Measurements from ENCODE around the gene DNAJC16.

Gene DNAJC16

DNA sequence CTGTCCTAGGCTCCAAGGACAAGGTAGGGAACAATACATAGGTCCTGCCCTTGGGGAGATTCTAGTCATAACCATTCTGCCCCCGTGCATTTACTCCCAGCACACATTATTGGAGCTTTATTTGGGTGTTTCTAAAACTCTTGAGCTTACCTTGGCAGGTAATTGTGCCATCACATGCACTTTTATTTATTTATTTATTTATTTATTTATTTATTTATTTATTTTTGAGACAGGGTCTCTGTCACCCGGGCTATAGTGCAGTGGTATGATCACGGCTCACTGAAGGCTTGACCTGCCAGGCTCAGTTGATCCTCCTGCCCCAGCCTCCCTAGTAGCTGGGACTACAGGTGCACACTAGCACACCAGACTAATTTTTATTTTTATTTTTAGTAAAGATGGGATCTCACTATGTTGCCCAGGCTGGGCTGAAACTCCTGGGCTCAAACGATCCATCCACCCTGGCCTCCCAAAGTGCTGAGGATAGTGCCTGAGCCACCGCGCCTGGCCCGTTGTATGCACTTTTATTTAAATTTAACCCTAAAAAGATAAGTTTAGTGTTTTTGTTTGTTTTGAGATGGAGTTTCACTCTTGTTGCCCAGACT lies 49.0 kb downstream of the DNAJC16 start:
- Histone ChIP-seq H3K4me2 (ENCODE audit: low read depth, low read length) (no peak overlapping the region), H3K27me3 (replicated peaks; ENCODE audit: insufficient read depth, low read length) (no peaks in the 10 kb centered on the region), H3K9me2 (replicated peaks; ENCODE audit: insufficient read depth, low read length) (no peaks in the 10 kb centered on the region), H3K36me3 (replicated peaks; ENCODE audit: insufficient read depth, low read length) (no peaks in the 10 kb centered on the region), H3K79me2 (ENCODE audit: low read length) (no peaks in the 10 kb centered on the region), H3F3A (ENCODE audit: insufficient read depth, low read length) (peaks cover 48% of the 10 kb centered on the region), H3K27ac (ENCODE audit: low read length) (no peak overlapping the region), H3K4me1 (ENCODE audit: low read length) (peaks cover 32% of the 10 kb centered on the region), H3K9me3 (replicated peaks; ENCODE audit: insufficient read depth, low read length) (no peaks in the 10 kb centered on the region), H2AFZ (ENCODE audit: low read length) (no peak overlapping the region), H3K9ac (ENCODE audit: low read length) (no peak overlapping the region), H3K4me3 (ENCODE audit: low read length) (no peak overlapping the region), H4K20me1 (ENCODE audit: insufficient read depth, low read length) (no peaks in the 10 kb centered on the region)
- TF ChIP-seq EZH2 (optimal IDR thresholded peaks at IDR 0.05; ENCODE audit: low read depth, low read length), result no peak
- TF ChIP-seq EZH2phosphoT487 (IDR thresholded peaks at IDR 0.05; ENCODE audit: low read length), result no peak
- no peak for TF ChIP-seq CTCF (IDR thresholded peaks at IDR 0.05; ENCODE audit: low read length)
- DNase-seq, result no peak

DNA sequence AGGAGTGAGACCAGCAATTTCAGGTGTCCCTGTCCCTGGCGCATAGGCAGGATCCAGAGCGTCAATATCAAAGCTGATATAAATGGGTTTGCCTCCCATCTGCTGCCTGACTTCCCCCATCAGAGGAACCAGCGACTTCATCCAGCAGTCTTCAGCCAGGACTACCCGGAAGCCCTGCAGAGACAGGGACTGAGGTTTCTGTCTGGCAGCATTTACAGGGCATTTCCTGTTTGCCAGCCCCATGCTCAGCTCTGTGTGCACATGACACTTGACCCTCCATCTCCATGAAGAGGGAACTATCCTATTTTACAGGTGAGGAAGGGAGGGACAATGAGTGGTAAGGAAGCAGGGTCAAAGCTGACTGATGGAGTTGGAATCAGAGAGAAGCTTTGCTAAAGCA lies 51.0 kb downstream of the DNAJC16 start:
- H3K79me2 ChIP-seq (ENCODE audit: low read length), result 0 out of 2 replicates have a peak, but pooled peaks cover 3% of the 10 kb centered on the region
- H3K9ac ChIP-seq (ENCODE audit: low read length), result no peak overlapping the region
- H3K36me3 ChIP-seq (replicated peaks; ENCODE audit: insufficient read depth, low read length), result no peaks in the 10 kb centered on the region
- no peaks in the 10 kb centered on the region for H4K20me1 ChIP-seq (ENCODE audit: insufficient read depth, low read length)
- H3K9me2 ChIP-seq (replicated peaks; ENCODE audit: insufficient read depth, low read length), result no peaks in the 10 kb centered on the region
- H3K9me3 ChIP-seq (replicated peaks; ENCODE audit: insufficient read depth, low read length), result no peaks in the 10 kb centered on the region
- TF ChIP-seq EZH2 (optimal IDR thresholded peaks at IDR 0.05; ENCODE audit: low read depth, low read length), result no peak
- no peak for TF ChIP-seq CTCF (IDR thresholded peaks at IDR 0.05; ENCODE audit: low read length)
- TF ChIP-seq EZH2phosphoT487 (IDR thresholded peaks at IDR 0.05; ENCODE audit: low read length), result no peak
- no peak overlapping the region for H2AFZ ChIP-seq (ENCODE audit: low read length)
- H3F3A ChIP-seq (ENCODE audit: insufficient read depth, low read length), result peaks cover 37% of the 10 kb centered on the region
- no peak overlapping the region for H3K4me3 ChIP-seq (ENCODE audit: low read length)
- no peak for DNase-seq
- H3K27ac ChIP-seq (ENCODE audit: low read length), result no peak overlapping the region
- no peak overlapping the region for H3K4me2 ChIP-seq (ENCODE audit: low read depth, low read length)
- no peaks in the 10 kb centered on the region for H3K27me3 ChIP-seq (replicated peaks; ENCODE audit: insufficient read depth, low read length)
- H3K4me1 ChIP-seq (ENCODE audit: low read length), result peaks cover 26% of the 10 kb centered on the region

DNA sequence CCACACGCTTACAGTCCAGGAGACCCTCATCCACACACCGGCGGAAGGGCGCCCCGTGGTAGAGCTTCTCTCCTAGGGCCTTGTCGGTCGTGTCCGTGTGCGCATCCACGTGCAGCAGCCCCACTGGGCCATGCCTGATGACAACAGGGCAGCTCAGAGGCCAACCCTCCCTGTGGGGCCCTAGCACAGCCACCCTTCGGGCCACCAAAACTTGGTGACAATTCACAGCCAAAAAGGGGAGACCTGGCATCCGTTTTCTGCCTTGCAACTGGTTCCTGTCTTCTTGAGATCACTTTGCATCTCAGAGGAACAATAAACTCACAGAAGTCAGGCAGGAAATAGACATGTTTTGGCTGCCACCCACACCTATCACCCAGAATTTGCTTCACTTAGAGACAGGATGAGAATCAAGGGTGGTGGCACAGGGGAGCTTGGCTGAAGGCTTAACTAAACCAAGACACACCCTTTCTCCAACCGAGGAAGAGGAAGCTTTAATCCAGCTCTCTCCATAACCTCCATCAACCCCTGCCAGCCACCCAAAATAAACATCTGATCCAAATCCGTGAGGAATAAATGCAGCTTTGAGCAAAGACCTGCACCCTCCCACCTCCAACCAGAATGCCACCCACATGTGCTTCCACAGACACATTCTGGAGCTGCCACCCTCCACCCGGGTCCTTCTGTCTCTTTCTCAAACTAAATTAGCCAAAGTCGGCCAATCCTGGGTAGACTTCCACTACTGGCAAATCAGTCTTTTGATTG lies 52.5 kb downstream of the DNAJC16 start:
- Histone ChIP-seq H3K9ac (ENCODE audit: low read length) (peak overlapping the region; percentile 62), H3K4me3 (ENCODE audit: low read length) (peak overlapping the region; percentile 5), H3K4me2 (ENCODE audit: low read depth, low read length) (peak overlapping the region; percentile 66), H3K4me1 (ENCODE audit: low read length) (peaks cover 33% of the 10 kb centered on the region), H2AFZ (ENCODE audit: low read length) (peak overlapping the region; percentile 29), H3K27ac (ENCODE audit: low read length) (peak overlapping the region; percentile 92), H4K20me1 (ENCODE audit: insufficient read depth, low read length) (no peaks in the 10 kb centered on the region), H3K9me2 (replicated peaks; ENCODE audit: insufficient read depth, low read length) (no peaks in the 10 kb centered on the region), H3F3A (ENCODE audit: insufficient read depth, low read length) (peaks cover 33% of the 10 kb centered on the region), H3K9me3 (replicated peaks; ENCODE audit: insufficient read depth, low read length) (no peaks in the 10 kb centered on the region), H3K79me2 (ENCODE audit: low read length) (peaks cover 14% of the 10 kb centered on the region), H3K27me3 (replicated peaks; ENCODE audit: insufficient read depth, low read length) (no peaks in the 10 kb centered on the region), H3K36me3 (replicated peaks; ENCODE audit: insufficient read depth, low read length) (no peaks in the 10 kb centered on the region)
- no peak for TF ChIP-seq CTCF (IDR thresholded peaks at IDR 0.05; ENCODE audit: low read length)
- TF ChIP-seq EZH2phosphoT487 (IDR thresholded peaks at IDR 0.05; ENCODE audit: low read length), result no peak
- no peak for TF ChIP-seq EZH2 (optimal IDR thresholded peaks at IDR 0.05; ENCODE audit: low read depth, low read length)
- peak; percentile 38 for DNase-seq

Measured in MM.1S (cell line).